ENCODE results near the gene DBNL. TPM values are rescaled to one million over a fixed set of nuclear protein-coding genes. Genes with fewer than 3 reads are reported as not detected.

DBNL gene
- total RNA-seq, 1 donor from 2014 or later, result 100 TPM

DNA sequence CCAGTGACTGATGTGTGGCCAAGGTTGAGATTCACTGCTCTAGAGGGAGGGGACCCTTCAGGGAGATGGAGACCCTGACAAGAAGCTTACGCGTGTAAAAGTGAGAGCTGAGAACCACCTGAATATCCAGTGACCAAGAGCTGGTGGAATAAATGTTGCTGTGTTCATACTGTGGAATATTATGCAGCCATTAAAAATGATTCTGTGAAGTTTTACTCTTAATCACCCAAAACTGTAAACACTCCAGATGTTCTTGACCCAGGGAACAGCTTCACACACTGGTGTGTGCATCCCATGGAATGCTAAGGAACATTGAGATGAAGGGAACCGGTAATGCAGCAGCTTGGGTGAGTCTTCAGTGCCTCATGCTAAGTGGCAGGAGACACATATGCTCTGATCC is 42.1 kb downstream of the DBNL start:
- Histone ChIP-seq H3K9me3 (no peaks in the 10 kb centered on the region), H3K27me3 (no peaks in the 10 kb centered on the region), H3K36me3 (no peaks in the 10 kb centered on the region), H3K4me1 (peaks cover 68% of the 10 kb centered on the region), H3K27ac (peak overlapping the region; percentile 79), H3K4me3 (no peak overlapping the region)
- intact Hi-C loops (cut with DNase I), result no loop called here
- DNase-seq (ENCODE audit: extremely low spot score in 2 of 2), result no peak
- TF ChIP-seq, protein P1, sequence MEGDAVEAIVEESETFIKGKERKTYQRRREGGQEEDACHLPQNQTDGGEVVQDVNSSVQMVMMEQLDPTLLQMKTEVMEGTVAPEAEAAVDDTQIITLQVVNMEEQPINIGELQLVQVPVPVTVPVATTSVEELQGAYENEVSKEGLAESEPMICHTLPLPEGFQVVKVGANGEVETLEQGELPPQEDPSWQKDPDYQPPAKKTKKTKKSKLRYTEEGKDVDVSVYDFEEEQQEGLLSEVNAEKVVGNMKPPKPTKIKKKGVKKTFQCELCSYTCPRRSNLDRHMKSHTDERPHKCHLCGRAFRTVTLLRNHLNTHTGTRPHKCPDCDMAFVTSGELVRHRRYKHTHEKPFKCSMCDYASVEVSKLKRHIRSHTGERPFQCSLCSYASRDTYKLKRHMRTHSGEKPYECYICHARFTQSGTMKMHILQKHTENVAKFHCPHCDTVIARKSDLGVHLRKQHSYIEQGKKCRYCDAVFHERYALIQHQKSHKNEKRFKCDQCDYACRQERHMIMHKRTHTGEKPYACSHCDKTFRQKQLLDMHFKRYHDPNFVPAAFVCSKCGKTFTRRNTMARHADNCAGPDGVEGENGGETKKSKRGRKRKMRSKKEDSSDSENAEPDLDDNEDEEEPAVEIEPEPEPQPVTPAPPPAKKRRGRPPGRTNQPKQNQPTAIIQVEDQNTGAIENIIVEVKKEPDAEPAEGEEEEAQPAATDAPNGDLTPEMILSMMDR (IDR thresholded peaks at IDR 0.05), result no peak
- TF ChIP-seq POLR2A (IDR thresholded peaks at IDR 0.05), result no peak
- TF ChIP-seq POLR2AphosphoS5 (IDR thresholded peaks at IDR 0.05; ENCODE audit: insufficient read depth in 1 of 2, low read depth in 1 of 2), result no peak

DNA sequence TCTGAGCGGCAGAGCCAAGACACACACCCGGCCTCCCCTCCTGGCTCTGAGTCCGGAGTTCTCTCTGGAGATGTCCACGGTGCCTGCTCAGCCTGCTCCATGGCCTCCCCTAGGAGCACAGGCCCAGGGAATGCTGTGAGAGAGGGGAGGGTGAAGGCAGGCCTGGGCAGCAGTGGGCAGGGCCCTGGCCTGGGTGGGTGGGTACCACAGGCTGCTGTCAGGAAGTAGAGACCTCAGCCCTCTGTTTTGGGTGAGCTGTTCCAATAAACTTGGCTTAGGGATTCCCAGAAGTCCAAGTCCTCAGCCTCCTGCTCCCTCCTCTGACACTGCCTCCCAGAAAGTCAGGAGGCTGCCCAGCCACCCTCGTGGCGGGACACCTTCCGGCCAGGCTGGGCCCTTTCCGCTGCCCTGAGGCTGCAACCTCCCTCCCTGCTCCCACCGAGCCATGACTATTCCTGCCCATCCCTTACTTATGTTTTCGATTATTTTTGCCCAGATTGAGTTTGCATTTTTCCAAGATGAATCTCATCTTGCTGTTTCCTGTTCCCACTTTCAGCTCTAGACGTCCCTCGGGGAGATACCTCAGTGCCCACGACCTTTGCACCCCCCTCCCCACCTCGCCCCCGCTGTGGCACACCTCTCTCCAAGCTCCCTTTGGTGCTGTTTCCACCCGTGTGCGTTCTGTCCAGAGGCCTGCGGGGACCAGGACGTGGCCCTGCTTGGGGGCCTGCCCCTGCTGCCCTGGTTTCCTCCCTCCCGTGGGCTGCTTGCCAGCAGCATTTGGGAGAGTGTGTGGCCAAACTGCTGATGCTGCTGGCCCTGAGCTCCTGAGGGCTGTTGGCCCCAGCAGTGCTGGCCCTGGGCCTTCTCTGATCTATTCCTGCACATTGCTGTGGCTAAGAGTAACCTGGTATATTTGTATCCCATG is 43.7 kb downstream of the DBNL start:
- Histone ChIP-seq H3K9me3 (no peaks in the 10 kb centered on the region), H3K4me3 (no peak overlapping the region), H3K27me3 (no peaks in the 10 kb centered on the region), H3K4me1 (peaks cover 63% of the 10 kb centered on the region), H3K36me3 (no peaks in the 10 kb centered on the region), H3K27ac (peak overlapping the region; percentile 79)
- DNase-seq (ENCODE audit: extremely low spot score in 2 of 2), result no peak
- intact Hi-C loops (cut with DNase I), result no loop called here
- TF ChIP-seq POLR2A (IDR thresholded peaks at IDR 0.05) (no peak), POLR2AphosphoS5 (IDR thresholded peaks at IDR 0.05; ENCODE audit: insufficient read depth in 1 of 2, low read depth in 1 of 2) (peak in 1 of 2 donors; percentile 80)
- TF ChIP-seq, protein P1 (IDR thresholded peaks at IDR 0.05), result no peak

DNA sequence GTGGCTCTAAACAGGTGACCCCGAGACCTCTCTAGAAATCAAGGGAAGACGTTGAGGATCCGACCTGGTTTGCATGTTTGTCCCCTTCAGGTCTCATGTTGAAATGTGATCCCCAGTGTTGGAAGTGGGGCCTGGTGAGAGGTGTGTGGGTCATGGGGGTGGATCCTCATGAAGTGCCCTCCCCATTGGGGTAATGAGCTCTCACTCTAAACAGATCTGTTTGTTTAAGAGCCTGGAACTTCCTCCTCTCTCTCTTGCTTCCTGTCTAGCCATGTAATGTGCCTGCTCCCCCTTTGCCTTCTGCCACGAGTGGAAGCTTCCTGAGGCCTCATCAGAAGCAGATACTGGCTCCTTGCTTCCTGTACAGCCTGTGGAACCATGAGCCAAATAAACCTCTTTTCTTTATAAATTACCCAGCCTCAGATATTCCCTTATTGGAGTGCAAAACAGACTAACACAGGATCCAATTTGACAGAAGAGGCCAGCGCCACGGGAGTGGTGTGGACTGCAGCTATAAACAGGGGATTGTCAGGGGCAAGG is 48.7 kb downstream of the DBNL start:
- H3K27ac ChIP-seq, result peak overlapping the region; percentile 51
- H3K4me1 ChIP-seq, result peaks cover 39% of the 10 kb centered on the region

DNA sequence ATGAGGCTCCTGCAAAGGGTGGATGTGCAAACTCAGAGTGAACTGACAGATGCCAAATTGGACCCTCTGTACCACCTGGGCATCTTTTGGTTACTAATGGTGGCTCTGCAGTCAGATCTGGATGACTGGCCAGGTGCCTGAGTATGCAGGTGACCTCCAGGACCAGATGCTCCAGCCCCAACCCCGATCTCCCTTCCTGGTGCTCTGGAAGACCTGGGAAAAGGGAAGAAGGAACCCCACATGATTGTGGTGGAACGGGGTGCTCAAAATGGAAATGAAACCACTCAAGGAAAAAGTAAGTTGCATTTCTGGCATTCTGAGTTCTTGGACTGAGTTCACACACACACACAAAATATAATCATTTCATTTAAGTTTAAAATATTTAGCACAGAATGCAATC is 49.9 kb downstream of the DBNL start:
- intact Hi-C loops (cut with DNase I), result no loop called here
- Histone ChIP-seq H3K27ac (peak overlapping the region; percentile 51), H3K36me3 (no peaks in the 10 kb centered on the region), H3K9me3 (no peaks in the 10 kb centered on the region), H3K4me3 (no peak overlapping the region), H3K4me1 (peaks cover 29% of the 10 kb centered on the region), H3K27me3 (no peaks in the 10 kb centered on the region)
- no peak for DNase-seq (ENCODE audit: extremely low spot score in 2 of 2)
- TF ChIP-seq POLR2A (IDR thresholded peaks at IDR 0.05), result no peak
- TF ChIP-seq POLR2AphosphoS5 (IDR thresholded peaks at IDR 0.05; ENCODE audit: insufficient read depth in 1 of 2, low read depth in 1 of 2), result no peak
- TF ChIP-seq, protein P1 (IDR thresholded peaks at IDR 0.05), result no peak

More for the DNA sequence above, 48.7 kb downstream of the DBNL start:
- intact Hi-C loops (cut with DNase I), result no loop called here
- no peaks in the 10 kb centered on the region for H3K27me3 ChIP-seq
- TF ChIP-seq, protein P1 (IDR thresholded peaks at IDR 0.05), result no peak
- TF ChIP-seq POLR2A (IDR thresholded peaks at IDR 0.05) (no peak), POLR2AphosphoS5 (IDR thresholded peaks at IDR 0.05; ENCODE audit: insufficient read depth in 1 of 2, low read depth in 1 of 2) (no peak)
- no peaks in the 10 kb centered on the region for H3K9me3 ChIP-seq
- no peak overlapping the region for H3K4me3 ChIP-seq
- no peak for DNase-seq (ENCODE audit: extremely low spot score in 2 of 2)
- H3K36me3 ChIP-seq, result no peaks in the 10 kb centered on the region
